Activated T-cell treated with anti-CD3 and anti-CD28 coated beads for 4 hours (primary cell): ENCODE results near the gene UNC13D.

Experiments used
- DNase-seq: peaks from one replicate; pipeline ENCODE4 v3.0.0-alpha.2; 2020

Gene UNC13D

GRCh38 chr17:75849724-75850123 is 5.5 kb upstream of the UNC13D start:
- DNase-seq = no peak

- no peak for DNase-seq
Measured at GRCh38 chr17:75849279-75849646, 5.1 kb upstream of the UNC13D start.

- DNase-seq = peak; percentile 82
Measured at GRCh38 chr17:75848523-75849278, 4.5 kb upstream of the UNC13D start.

- no peak for DNase-seq
Measured at GRCh38 chr17:75847614-75848522, 3.7 kb upstream of the UNC13D start.

GRCh38 chr17:75846692-75847613 is 2.7 kb upstream of the UNC13D start:
- DNase-seq = no peak

- no peak for DNase-seq
Measured at GRCh38 chr17:75845933-75846691, 1.9 kb upstream of the UNC13D start.

GRCh38 chr17:75845058-75845711 is 981 bp upstream of the UNC13D start:
- no peak for DNase-seq

GRCh38 chr17:75844530-75845057 is 390 bp upstream of the UNC13D start:
- no peak for DNase-seq

GRCh38 chr17:75842963-75843576 is 1.1 kb downstream of the UNC13D start:
- DNase-seq = no peak

GRCh38 chr17:75842411-75842810 is 1.8 kb downstream of the UNC13D start:
- DNase-seq = no peak

- DNase-seq = no peak
Measured at GRCh38 chr17:75840799-75841164, 3.4 kb downstream of the UNC13D start.

- DNase-seq = no peak
Measured at GRCh38 chr17:75839942-75840798, 4.0 kb downstream of the UNC13D start.

- DNase-seq = no peak
Measured at GRCh38 chr17:75838410-75838809, 5.8 kb downstream of the UNC13D start.

- no peak for DNase-seq
Measured at GRCh38 chr17:75837899-75838298, 6.3 kb downstream of the UNC13D start.

GRCh38 chr17:75836605-75837004 is 7.6 kb downstream of the UNC13D start:
- DNase-seq = no peak

GRCh38 chr17:75835654-75835987 is 8.6 kb downstream of the UNC13D start:
- no peak for DNase-seq

GRCh38 chr17:75834928-75835653 is 9.1 kb downstream of the UNC13D start:
- no peak for DNase-seq

- DNase-seq = no peak
Measured at GRCh38 chr17:75834279-75834920, 9.8 kb downstream of the UNC13D start.
